Panc1 (cell line): ENCODE results near the gene TRMT11. TPM values are rescaled to one million over a fixed set of nuclear protein-coding genes. Genes with fewer than 3 reads are reported as not detected.

Source experiments
- ATAC-seq: fragments of 200-7000 bp; cut with Tn5 transposase; 2 replicates; pipeline ENCODE4 v1.9.1; 2020; ENCODE audit warnings: mild to moderate bottlenecking, moderate library complexity
- BruUV-seq: library from RNA; stranded (reverse); fragments of 400-500 nt; replicated peaks from 2 replicates; lab custom pipeline; 2021; lab: Mats Ljungman, UMichigan
- CTCF ChIA-PET: fragments of 300-600 bp; sonication (Branson Sonifier 250); formaldehyde crosslinking; loops from one replicate; lab custom pipeline; 2022; ENCODE audit warnings: antibody characterized with exemption; lab: Charles Lee
- POLR2A ChIA-PET: fragments of 300-600 bp; sonication (Branson Sonifier 250); formaldehyde crosslinking; loops from one replicate; lab custom pipeline; 2022; ENCODE audit warnings: antibody characterized with exemption; lab: Charles Lee
- DNase-seq: peaks from one replicate; pipeline ENCODE4 v3.0.0-alpha.2; 2010; ENCODE audit warnings: low read depth, low spot score
- H3K27ac ChIP-seq: 2 replicates; pipeline ENCODE4 v1.5.1; 2011; ENCODE audit warnings: mild to moderate bottlenecking, low read length, inconsistent platforms
- H3K27me3 ChIP-seq: fragments of 200-500 bp; sonication (Bioruptor generic); 2 replicates; pipeline ENCODE4 v1.6.0; 2014; ENCODE audit warnings: low read length, inconsistent platforms; ENCODE audit not compliant: control insufficient read depth, insufficient read depth
- H3K36me3 ChIP-seq: fragments of 200-500 bp; sonication (Bioruptor generic); 2 replicates; pipeline ENCODE4 v1.5.1; 2014; ENCODE audit warnings: inconsistent platforms, mild to moderate bottlenecking, low read length, moderate library complexity; ENCODE audit not compliant: control insufficient read depth, insufficient read depth
- H3K4me1 ChIP-seq: 2 replicates; pipeline ENCODE4 v1.5.1; 2011; ENCODE audit warnings: inconsistent platforms, mild to moderate bottlenecking, low read length, moderate library complexity; ENCODE audit not compliant: control insufficient read depth, insufficient read depth
- H3K4me3 ChIP-seq, 2 experiments: 2 replicates each; pipeline ENCODE4 v1.5.1; 2011 to 2012; ENCODE audit warnings: low read depth in 2 of 2, low read length in 2 of 2, mild to moderate bottlenecking in 2 of 2, inconsistent platforms in 1 of 2, moderate library complexity in 1 of 2
- H3K9me3 ChIP-seq: fragments of 200-500 bp; sonication (Bioruptor generic); 2 replicates; pipeline ENCODE4 v1.5.1; 2014; ENCODE audit warnings: low read depth, mild to moderate bottlenecking, inconsistent platforms, low read length, moderate library complexity; ENCODE audit not compliant: control insufficient read depth, insufficient read depth
- POLR2AphosphoS5 ChIP-seq: IDR thresholded peaks from 2 replicates; pipeline ENCODE4 v1.6.1; 2012; ENCODE audit warnings: mild to moderate bottlenecking, low read depth, low read length, moderate library complexity
- SIN3A ChIP-seq: IDR thresholded peaks from 2 replicates; pipeline ENCODE4 v1.6.1; 2012; ENCODE audit warnings: low read depth, mild to moderate bottlenecking, low read length, moderate library complexity, borderline replicate concordance; ENCODE audit not compliant: insufficient read depth
- TCF7L2 ChIP-seq: IDR thresholded peaks from 2 replicates; pipeline ENCODE4 v1.6.1; 2011; ENCODE audit warnings: mild to moderate bottlenecking, low read depth, low read length, inconsistent platforms
- in situ Hi-C: cut with HindIII; loops from 2 replicates; pipeline ENCODE4 v1.10.0; 2016; ENCODE audit warnings: low sequenced_read_pairs, low pct_unique_long_range_greater_than_20kb
- intact Hi-C: fragments of 100-400 bp; cut with micrococcal nuclease; formaldehyde crosslinking; loops from one replicate; pipeline ENCODE4 v1.10.0; 2022; ENCODE audit not compliant: unreplicated experiment
- total RNA-seq: library from RNA; stranded (reverse); gene quantifications from one replicate; pipeline ENCODE4 v1.2.1, GENCODE V29; 2021; ENCODE audit not compliant: unreplicated experiment
- TF ChIP-seq, protein P1 (sequence below), 2 experiments: IDR thresholded peaks; 2 replicates each; pipeline ENCODE4 v1.6.1; 2011 to 2012; ENCODE audit warnings: low read depth in 2 of 2, control low read depth in 1 of 2, low read length in 1 of 2, mild to moderate bottlenecking in 1 of 2, moderate library complexity in 1 of 2; ENCODE audit not compliant: insufficient read depth in 1 of 2
- TF ChIP-seq, protein P2 (sequence below): fragments of 450-650 bp; IDR thresholded peaks from 2 replicates; pipeline ENCODE4 v1.5.1; 2017; ENCODE audit warnings: mild to moderate bottlenecking

TRMT11 gene
- total RNA-seq, 1 experiment from 2014 or later = 34.3 TPM

DNA sequence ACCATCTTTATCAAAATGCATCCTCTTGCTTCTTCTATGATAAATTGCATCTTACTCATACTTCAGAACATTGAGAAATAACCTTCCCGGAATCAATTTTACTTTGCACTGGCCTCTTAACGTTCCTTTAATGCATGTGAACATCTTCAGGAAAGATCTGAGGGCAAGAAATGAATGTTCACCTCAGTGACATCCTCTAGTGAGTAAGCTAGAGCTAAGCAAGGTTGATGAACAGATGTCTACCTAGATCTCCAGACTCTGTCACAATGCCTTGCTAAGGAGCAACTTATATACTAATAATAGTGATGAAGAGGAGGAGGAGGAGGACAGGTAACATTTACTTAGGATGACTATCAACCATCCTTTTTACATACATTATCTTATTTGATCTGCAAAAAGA is 46.5 kb upstream of the TRMT11 start:
- H3K27me3 ChIP-seq = peaks cover 9% of the 10 kb centered on the region; the same call in 1 of the 2 replicates
- DNase-seq (no peak), ATAC-seq (no peak)
- intact Hi-C loops = no loop called here
- no TSS peak for BruUV-seq
- no peaks in the 10 kb centered on the region for H3K4me1 ChIP-seq
- in situ Hi-C loops = no loop called here
- no peak for TF ChIP-seq TCF7L2
- ChIA-PET POLR2A (no interaction called here), CTCF (no interaction called here)
- H3K4me3 ChIP-seq = no peak overlapping the region
- H3K36me3 ChIP-seq = no peaks in the 10 kb centered on the region
- no peak overlapping the region for H3K27ac ChIP-seq
- H3K9me3 ChIP-seq = no peaks in the 10 kb centered on the region

DNA sequence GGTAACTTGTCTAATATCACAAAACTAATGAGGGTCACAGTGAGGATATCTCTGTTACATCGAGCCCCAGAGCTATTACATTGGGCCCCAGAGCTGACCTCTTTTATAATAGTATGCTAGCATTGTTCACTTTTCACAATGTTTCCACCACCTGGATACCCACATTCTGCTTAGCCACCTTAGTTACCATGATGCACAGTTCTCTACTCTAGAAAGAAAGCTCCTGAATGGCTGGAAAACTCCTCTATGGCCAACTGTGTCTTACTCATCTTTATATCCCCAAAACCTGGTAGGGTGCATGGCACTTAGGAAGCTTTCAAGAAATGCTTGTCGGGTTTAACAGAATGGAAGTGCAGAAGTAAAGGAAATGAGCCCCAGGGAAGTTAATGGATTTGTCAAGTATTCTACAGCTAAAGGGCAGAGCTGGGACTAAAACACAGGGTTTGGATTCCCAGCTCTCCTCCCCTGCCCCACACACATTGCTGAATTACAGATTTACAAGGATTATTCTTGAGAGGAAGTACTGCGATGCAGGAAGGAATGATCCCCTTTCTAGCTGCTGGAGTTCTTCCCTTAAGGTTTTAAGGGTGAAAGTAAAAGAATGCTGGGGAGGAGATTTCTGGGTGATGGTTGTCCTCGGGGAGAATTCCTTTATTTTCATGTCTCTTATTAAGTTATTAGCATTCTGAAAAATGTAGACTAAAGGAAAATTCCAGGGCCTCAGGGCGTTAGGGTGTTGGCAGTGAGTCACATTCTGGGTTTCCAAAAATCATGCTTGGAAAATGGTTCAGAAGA is 45.9 kb upstream of the TRMT11 start:
- no peaks in the 10 kb centered on the region for H3K4me1 ChIP-seq
- H3K36me3 ChIP-seq = no peaks in the 10 kb centered on the region
- ChIA-PET CTCF (no interaction called here), POLR2A (no interaction called here)
- intact Hi-C loops = no loop called here
- no peak overlapping the region for H3K27ac ChIP-seq
- no peak overlapping the region for H3K4me3 ChIP-seq
- in situ Hi-C loops = no loop called here
- H3K9me3 ChIP-seq = no peaks in the 10 kb centered on the region
- BruUV-seq = no TSS peak
- peaks cover 9% of the 10 kb centered on the region; the same call in 1 of the 2 replicates for H3K27me3 ChIP-seq
- ATAC-seq (no peak), DNase-seq (no peak)
- no peak for TF ChIP-seq TCF7L2
- TF ChIP-seq, protein P1, sequence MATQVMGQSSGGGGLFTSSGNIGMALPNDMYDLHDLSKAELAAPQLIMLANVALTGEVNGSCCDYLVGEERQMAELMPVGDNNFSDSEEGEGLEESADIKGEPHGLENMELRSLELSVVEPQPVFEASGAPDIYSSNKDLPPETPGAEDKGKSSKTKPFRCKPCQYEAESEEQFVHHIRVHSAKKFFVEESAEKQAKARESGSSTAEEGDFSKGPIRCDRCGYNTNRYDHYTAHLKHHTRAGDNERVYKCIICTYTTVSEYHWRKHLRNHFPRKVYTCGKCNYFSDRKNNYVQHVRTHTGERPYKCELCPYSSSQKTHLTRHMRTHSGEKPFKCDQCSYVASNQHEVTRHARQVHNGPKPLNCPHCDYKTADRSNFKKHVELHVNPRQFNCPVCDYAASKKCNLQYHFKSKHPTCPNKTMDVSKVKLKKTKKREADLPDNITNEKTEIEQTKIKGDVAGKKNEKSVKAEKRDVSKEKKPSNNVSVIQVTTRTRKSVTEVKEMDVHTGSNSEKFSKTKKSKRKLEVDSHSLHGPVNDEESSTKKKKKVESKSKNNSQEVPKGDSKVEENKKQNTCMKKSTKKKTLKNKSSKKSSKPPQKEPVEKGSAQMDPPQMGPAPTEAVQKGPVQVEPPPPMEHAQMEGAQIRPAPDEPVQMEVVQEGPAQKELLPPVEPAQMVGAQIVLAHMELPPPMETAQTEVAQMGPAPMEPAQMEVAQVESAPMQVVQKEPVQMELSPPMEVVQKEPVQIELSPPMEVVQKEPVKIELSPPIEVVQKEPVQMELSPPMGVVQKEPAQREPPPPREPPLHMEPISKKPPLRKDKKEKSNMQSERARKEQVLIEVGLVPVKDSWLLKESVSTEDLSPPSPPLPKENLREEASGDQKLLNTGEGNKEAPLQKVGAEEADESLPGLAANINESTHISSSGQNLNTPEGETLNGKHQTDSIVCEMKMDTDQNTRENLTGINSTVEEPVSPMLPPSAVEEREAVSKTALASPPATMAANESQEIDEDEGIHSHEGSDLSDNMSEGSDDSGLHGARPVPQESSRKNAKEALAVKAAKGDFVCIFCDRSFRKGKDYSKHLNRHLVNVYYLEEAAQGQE (IDR thresholded peaks at IDR 0.05; ENCODE audit: insufficient read depth in 1 of 2, low read depth in 2 of 2, low read length in 1 of 2) = no peak
- TF ChIP-seq POLR2AphosphoS5 = no peak
- no peak for TF ChIP-seq SIN3A
- TF ChIP-seq, protein P2, sequence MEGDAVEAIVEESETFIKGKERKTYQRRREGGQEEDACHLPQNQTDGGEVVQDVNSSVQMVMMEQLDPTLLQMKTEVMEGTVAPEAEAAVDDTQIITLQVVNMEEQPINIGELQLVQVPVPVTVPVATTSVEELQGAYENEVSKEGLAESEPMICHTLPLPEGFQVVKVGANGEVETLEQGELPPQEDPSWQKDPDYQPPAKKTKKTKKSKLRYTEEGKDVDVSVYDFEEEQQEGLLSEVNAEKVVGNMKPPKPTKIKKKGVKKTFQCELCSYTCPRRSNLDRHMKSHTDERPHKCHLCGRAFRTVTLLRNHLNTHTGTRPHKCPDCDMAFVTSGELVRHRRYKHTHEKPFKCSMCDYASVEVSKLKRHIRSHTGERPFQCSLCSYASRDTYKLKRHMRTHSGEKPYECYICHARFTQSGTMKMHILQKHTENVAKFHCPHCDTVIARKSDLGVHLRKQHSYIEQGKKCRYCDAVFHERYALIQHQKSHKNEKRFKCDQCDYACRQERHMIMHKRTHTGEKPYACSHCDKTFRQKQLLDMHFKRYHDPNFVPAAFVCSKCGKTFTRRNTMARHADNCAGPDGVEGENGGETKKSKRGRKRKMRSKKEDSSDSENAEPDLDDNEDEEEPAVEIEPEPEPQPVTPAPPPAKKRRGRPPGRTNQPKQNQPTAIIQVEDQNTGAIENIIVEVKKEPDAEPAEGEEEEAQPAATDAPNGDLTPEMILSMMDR = no peak
